Non-pigmented ciliary epithelial cell (primary cell): ENCODE data around the gene MRPL4.
"Not testable (repeated sequence)": the region's sequence is repeated elsewhere in the genome, so short reads cannot be mapped to it uniquely, and the experiment has no call there.

ENCODE experiments used
- DNase-seq: peaks from one replicate; pipeline ENCODE4 v3.0.0-alpha.2; 2010; ENCODE audit warnings: low read depth

MRPL4 gene

GRCh38 chr19:10262771-10263170 is 10.8 kb downstream of the MRPL4 start:
- no peak for DNase-seq

GRCh38 chr19:10266706-10267105 is 14.7 kb downstream of the MRPL4 start:
- no peak for DNase-seq

GRCh38 chr19:10268071-10268470 is 16.1 kb downstream of the MRPL4 start:
- no peak for DNase-seq

- DNase-seq: no peak
Observed at GRCh38 chr19:10269333-10270179, 17.5 kb downstream of the MRPL4 start.

- DNase-seq: no peak
Observed at GRCh38 chr19:10270180-10270615, 18.2 kb downstream of the MRPL4 start.

- DNase-seq: no peak
Observed at GRCh38 chr19:10270616-10271394, 18.8 kb downstream of the MRPL4 start, which contains the start of gene ICAM1. TSS of gene ICAM1 (plus strand) at chr19:10271120. CDS start at chr19:10271160, 40 bp downstream.

GRCh38 chr19:10271543-10272086 is 19.6 kb downstream of the MRPL4 start:
- DNase-seq: no peak

GRCh38 chr19:10274589-10274988 is 22.6 kb downstream of the MRPL4 start:
- DNase-seq: no peak

- no peak for DNase-seq
Observed at GRCh38 chr19:10277795-10278589, 26.0 kb downstream of the MRPL4 start.

- DNase-seq: no peak
Observed at GRCh38 chr19:10278935-10279334, 26.9 kb downstream of the MRPL4 start.

- no peak for DNase-seq
Observed at GRCh38 chr19:10279737-10280442, 27.9 kb downstream of the MRPL4 start.

GRCh38 chr19:10282043-10282442 is 30.0 kb downstream of the MRPL4 start:
- DNase-seq: not testable (repeated sequence)

- no peak for DNase-seq
Observed at GRCh38 chr19:10283301-10284064, 31.5 kb downstream of the MRPL4 start.

- no peak for DNase-seq
Observed at GRCh38 chr19:10284065-10284959, 32.3 kb downstream of the MRPL4 start.

GRCh38 chr19:10284960-10285278 is 32.9 kb downstream of the MRPL4 start:
- DNase-seq: no peak

GRCh38 chr19:10285393-10285792 is 33.4 kb downstream of the MRPL4 start:
- no peak for DNase-seq

GRCh38 chr19:10286803-10287737 is 35.1 kb downstream of the MRPL4 start, which contains the start of gene ICAM4:
TSS of gene ICAM4 (plus strand) at chr19:10286955. CDS start at chr19:10287013, 58 bp downstream.
- no peak for DNase-seq

GRCh38 chr19:10288662-10289166 is 36.7 kb downstream of the MRPL4 start:
- DNase-seq: no peak
